GM18499 (cell line): Measurements from ENCODE around the gene C2orf66.

Experiments used
- ATAC-seq: cut with Tn5 transposase; IDR thresholded peaks from one replicate; pipeline ENCODE4 v1.9.1; 2021; ENCODE audit warnings: moderate number of reproducible peaks; ENCODE audit not compliant: insufficient read depth, unreplicated experiment

Gene C2orf66

DNA sequence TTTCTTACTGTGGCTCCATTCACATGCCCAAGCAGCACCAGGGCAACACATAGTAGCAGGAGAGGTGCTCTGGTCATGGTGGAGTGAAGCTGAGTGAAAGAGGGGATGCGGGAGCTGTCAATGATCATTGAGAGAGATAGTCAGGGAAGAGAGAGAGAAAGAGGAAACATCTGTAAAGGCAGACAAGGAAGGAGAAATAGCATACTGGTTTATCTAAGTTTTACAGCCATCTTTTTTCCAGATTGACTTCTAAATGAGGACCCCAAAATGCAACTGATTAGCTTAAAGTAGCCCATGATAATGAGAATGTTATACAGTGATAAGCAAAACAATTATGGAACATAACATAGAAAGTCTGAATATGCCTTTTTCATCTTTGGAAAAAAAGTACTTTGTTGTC, at the start of gene C2orf66:
C2orf66 (minus strand) TSS at position 96 of the 400 bp plus-strand sequence; CDS start at position 77, 19 bp downstream.
- no peak for ATAC-seq

DNA sequence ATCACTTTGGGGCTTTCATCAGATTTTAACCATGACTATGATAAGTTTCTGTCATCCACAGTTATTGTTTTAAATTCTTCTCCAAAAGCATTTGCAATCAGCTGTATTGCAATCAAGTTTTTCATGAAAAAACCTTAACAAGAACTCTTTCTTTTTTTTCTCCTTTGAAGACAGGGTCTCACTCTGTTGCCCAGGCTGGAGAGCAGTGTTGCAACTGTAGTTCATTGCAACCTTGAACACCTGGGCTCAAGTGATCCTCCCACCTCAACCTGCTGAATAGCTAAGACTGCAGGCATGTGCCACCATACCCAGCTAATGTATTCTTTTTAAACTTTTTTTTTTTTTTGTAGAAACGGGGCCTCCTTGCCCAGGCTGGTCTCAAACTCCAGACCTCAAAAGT, 45.5 kb upstream of the C2orf66 start:
- no peak for ATAC-seq

DNA sequence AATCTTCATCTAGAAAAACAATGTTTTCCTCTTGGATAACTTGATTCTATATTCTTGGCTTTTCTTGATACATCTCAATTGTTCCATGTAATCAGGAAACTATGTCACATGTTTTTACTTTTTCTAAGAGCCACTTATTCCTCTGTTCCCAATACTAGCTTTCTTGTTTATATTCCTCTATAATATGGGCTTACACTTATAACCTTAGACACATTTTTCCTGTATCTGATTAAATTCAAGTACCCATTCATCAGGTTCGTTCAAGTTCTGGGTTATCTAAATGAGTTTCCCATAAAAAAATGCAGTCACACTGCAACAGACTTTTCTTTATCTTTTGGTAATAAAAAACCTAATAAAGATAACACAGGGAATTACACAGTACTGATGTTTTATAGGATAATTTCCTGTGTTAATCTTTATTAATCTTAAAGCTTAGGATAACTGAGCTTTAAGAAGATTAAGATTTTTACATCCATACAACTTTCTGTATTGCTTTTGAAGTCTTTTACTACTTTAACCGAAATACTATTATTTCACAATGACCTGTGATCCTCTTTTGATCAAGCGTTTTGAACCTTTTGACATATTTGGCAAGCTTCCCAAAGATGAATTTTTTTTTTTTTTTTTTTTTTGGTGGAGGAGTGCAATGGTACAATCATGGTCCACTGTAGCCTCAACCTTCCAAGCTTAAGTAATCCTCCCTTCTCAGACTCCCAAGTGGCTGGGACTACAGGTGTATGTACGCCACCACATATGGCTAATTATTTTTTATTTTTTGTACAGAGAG, 44.3 kb upstream of the C2orf66 start:
- ATAC-seq: no peak

DNA sequence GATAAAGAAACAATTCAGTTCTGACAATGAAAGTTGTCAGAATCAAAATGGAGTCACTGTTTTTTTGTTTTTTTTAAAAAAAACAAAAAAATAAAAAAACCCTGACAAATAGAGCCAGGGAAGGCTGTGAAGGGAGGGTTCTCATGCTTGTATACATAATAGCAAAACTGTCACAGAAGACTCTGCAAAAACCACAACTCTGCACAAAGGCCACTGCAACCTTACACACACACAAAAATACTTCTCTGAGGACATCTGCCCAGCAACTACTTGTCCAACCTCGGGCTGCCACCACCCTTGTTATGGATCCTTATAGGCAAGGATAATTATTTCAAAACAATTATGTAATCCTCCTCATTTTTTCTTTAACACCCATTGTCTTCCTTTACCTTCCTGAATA, 41.9 kb upstream of the C2orf66 start:
- ATAC-seq: no peak

- ATAC-seq: no peak
Observed at GRCh38 chr2:196849895-196850294, 40.7 kb upstream of the C2orf66 start.

DNA sequence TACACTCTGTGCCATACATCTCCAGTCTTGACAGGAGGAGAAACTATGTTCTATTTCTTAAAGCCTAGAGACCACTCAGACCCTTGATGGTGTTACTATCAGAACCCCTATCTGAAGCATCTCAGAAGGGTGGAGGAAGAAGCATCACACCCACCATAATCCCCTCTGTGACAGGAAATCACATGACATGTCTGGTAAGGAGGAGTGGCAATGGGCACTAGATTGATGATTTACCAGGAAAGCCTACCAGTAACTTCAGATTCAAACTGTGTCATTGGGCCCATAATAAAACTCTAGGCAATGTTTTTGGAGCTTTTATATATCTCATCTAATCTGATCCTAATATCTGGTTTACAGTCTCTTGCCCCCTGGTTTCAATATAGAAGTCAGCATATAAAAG, 37.1 kb upstream of the C2orf66 start:
- no peak for ATAC-seq

DNA sequence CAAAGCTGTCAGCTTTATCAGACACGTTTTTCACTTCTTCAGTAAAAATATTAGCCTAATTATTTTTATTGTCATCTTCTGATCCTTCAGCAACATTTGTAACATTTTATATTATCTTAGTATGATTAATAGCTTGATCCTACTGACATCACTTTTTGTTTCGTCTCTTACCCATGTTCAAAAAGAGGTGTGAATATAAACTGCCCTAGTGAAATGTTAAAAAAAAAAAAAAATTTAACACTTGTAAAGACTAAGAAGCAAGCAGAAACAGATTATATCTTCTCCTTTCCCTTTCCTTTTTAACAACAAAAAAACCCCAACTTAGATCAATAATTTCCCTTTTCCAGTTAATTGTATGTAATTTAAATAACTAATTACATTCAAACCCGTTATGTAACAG, 36.2 kb upstream of the C2orf66 start:
- ATAC-seq: no peak

GRCh38 chr2:196840171-196840570, 31.0 kb upstream of the C2orf66 start:
- no peak for ATAC-seq

GRCh38 chr2:196839574-196839973, 30.4 kb upstream of the C2orf66 start:
- ATAC-seq: no peak

- no peak for ATAC-seq
Observed at GRCh38 chr2:196836440-196836839, 27.3 kb upstream of the C2orf66 start.

DNA sequence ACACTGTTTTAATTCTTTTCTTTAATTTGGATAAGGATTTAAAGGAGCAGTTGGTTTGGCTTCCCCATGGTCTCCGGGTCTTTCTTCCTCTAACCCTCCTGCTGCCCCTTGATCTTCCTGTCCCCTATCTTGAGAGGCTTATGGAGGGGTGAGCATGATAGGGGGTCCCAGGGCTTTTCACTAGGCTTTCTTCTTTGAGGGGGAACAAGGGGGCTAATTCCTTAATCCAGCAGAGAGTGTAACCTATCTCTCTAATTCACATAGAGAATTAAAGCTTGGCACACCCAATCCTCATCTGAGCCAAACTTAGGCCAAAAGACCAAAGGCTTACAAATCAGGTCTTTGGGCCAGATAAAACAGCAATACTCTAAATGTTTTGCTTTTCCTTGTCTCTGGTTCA, 21.5 kb upstream of the C2orf66 start:
- ATAC-seq: no peak

- no peak for ATAC-seq
Observed at GRCh38 chr2:196827356-196827755, 18.2 kb upstream of the C2orf66 start.

DNA sequence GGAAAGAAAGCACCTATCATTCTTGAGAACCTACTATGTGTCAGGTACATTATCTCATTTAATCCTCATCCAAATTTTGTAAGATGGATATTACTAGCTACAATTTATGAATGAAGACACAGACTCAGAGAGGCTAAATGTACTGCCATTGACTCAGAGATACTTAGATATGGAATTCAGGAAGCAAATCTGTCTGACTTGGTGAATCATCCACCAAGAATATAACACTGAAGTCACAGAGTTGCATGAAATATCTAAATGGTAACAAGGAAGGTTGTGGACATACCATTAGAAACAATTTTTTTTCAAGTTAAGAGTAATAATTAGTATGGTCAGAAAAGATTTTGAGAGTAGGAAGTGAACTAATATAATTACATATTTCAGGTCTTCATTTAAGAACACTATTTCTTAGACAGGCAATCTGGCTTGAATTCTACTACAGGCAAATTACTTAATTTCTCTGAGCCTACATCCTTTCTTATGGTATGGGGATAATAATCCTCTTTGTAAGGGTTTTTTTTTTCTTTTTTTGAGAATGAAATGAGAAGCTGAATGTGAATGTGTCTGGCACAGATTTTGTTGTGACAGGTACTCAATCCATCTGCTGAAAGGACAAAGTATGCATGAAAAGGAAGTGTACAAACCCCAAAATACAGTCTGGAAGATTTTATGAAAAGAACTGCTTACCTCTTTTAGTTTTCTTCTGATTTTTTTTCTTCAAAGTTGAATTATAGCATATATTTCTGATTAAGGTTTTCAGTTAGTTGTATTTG, 14.8 kb upstream of the C2orf66 start:
- ATAC-seq: no peak

GRCh38 chr2:196821195-196821594, 12.0 kb upstream of the C2orf66 start:
- no peak for ATAC-seq

DNA sequence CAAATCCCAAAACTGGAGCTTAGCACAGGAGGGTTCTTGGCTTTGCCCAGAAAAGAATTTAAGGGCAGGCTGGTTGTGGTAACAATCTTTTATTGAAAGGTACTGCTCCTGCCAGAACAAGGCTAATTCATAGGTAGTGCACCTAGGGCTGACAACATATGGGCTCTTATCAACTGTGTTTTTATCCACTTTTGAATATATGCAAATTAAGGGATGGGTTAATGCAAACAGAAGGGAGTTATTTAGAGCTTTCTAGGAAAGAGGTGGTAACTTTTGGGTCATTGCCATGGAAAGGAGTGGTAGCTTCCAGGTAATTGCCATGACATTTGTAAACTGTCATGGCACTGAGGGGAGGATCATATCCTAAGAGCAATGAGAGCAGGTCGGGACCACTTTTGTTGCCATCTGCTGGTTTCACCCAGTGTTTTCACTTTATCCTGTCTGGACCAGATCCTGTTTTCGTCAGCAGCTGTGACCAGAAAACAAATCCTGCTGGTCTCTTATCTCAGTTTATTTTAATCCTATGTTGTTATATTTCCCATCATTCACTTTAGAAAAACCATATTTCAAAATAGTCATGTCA, 981 bp downstream of the C2orf66 start:
- no peak for ATAC-seq

GRCh38 chr2:196804381-196804780, 4.8 kb downstream of the C2orf66 start:
- ATAC-seq: no peak

DNA sequence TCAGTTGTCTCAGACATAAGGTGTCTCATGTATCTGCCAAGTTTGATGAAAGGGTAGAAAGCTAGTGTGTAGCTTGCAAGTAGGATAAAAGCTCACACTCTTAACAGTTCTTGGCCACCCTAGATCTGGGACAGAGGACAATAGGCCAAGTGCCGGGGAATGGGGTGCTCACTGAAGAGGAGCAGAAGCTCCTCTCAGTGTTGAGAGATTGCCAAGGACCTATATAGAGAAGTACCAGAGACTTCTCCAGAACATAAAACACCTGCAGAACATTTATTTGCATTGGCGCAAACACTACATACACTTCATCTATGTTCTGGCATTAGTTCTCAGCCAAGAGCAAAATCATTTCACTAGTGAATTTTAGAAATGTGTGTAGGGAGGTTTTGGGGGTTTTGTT, 6.8 kb downstream of the C2orf66 start:
- no peak for ATAC-seq

- ATAC-seq: no peak
Observed at GRCh38 chr2:196801674-196802261, 7.4 kb downstream of the C2orf66 start.

DNA sequence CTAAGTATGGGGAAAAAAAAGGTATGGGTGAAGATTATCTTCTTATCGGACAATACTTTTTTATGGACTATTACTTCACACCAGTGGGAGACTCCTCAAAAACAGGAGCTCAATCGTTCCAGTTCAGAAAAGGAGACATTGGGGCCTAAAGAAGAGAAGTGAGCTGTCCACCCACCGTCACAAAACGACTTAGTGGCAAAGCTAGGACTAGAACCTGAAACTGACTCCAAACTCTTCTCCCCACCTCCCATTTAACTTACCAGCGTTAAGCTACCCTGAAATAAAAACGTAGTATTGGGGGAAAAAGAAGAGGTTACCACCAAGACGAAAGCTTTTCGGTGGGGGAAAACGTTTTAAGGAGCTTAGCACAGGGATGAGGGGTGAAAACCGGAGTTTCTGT, 10.2 kb downstream of the C2orf66 start:
- ATAC-seq: no peak

GRCh38 chr2:196792865-196793264, 16.3 kb downstream of the C2orf66 start:
- ATAC-seq: no peak
